HG03520 (cell line): ENCODE results near the gene CDC42SE2.
A peak's percentile ranks its signal among the peaks of the same experiment; 100 is the strongest.
"Not testable (repeated sequence)": the region's sequence is repeated elsewhere in the genome, so short reads cannot be mapped to it uniquely, and the experiment has no call there.

ENCODE experiments used
- ATAC-seq: cut with Tn5 transposase; IDR thresholded peaks from one replicate; pipeline ENCODE4 v1.9.1; 2021; ENCODE audit warnings: mild to moderate bottlenecking, moderate library complexity; ENCODE audit not compliant: unreplicated experiment

The CDC42SE2 gene

DNA sequence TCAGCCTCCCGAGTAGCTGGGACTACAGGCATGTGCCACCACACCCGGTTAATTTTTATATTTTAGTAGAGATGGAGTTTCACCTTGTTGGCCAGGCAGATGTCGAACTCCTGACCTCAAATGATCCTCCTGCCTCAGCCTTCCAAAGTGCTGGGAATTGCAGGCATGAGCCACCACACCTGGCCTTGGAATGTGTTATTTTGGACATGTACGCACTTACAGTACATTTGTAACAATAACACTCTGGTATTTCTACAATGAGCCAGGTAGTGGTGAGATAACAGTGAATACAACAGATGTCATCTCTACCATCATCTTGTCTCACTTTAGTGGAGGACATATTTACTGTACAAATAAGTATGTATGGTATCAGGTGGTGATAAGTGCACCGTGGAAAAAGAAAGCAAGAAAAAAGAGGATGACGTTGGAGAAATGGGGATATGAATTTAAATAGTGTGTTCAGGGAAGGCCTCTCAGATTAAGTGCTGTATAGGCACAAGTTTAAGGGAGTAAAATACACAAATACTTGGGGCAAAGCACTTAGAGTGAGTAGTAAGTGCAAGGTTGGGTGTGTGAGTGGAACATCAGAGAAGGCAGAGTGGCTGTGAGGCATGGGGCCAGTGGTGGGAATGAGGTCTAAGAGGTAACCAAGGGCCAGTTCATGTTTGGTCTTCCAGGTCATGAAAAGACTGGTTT, 100.1 kb downstream of the CDC42SE2 start:
- no peak for ATAC-seq

DNA sequence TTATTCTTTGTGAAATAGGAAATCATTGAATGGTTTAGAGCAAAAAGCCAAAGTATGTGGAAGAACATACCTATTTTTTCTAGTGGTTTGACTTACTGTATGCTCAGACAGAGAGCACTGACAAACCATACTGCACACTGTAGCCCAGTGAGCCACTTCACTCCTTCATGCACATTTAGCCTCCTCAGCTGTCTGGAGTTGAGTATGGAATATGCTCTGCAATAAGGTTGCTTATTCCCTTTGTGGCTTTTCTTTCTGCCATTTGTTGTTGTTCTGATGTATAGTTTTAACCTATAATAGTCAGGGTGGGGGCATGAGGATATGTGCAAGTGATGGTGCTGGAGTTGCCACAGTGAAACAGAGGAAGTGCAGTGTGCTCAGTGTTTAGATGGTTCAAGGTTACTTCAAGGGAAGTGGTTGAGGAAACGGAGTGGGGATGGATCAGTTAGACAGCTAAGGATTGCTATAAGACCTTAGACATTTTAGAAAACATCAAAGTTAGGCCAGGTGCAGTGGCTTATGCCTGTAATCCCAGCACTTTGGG, 100.7 kb downstream of the CDC42SE2 start:
- no peak for ATAC-seq

DNA sequence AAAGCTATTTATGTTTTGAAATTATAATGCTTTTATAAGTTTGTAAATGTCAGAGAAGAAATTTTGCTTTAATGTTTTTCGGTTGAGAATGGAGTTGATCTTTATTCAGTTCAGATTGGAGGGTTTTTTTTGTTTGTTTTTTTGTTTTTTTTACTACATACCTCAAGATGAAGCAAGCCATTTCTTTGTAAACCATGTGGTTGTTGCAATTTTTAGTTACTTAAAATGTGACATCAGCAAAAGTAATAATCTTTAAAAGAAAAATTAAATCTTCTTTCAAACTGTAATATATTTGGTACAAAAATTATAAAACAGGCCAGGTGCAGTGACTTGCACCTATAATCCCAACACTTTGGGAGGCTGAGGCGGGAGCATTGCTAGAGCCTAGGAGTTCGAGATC, 102.6 kb downstream of the CDC42SE2 start:
- no peak for ATAC-seq

DNA sequence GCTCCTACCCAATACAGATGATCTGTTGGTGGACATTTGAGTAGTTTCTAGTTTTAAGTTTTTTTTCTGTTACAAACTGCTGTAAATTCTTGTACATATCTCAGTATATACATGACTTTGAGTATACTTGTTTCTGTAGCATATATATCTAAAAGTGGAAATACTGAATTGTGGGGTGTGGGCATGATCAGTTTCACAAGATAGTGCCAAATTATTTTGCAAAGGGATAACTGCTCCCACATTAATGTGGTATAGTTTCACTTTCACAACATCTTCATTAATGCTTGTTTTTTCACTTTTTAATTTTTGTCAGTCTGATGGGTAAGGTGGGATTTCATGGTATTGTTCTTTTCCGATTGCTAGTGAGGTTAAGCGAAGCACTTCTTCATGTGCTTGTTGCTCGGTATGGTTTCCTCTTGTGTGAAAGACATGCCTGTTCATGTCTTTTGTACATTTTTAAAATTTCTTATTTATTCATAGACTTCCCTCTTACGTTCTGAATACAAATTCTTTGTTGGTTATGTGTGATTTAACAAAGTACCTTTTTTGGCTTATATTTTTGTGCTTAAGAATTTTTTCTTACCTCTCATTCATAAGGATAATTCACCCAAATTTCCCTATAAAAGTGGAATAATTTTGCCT, 103.5 kb downstream of the CDC42SE2 start:
- no peak for ATAC-seq

DNA sequence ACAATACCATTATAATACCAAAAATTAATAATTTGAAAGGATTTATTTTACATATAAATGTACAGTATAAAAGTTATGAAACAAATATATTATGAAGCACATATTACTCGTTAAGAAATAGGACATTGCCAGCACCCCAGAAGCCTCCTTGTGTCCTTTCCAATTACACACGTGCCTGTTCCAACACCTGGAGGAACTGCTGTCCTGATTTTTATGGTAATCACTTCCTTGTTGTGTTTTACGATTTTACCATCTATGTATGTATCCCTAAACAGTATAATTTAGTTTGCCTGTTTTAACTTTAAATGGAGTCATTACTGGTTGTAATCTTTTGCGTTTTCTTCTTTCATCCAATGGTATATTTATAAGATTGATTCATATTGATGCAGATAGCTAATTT, 105.0 kb downstream of the CDC42SE2 start:
- no peak for ATAC-seq

DNA sequence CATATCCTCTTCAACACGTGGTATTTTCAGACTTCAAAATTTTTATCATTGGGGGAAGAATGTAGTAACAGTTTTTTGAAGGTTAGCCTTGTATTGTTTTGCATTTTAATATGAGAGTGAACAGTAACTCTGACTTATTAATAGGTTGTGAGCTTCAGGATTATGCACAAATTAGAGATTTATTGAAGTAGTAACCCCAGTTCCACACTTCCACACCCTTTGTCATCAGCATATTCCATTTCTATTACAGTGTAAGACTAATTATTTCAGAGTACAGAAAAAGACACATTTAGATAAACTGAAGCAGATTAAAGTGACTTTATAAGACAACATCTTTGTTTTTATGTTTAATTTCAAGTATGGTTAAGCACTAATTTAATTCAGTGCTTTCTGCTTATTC, 105.7 kb downstream of the CDC42SE2 start:
- ATAC-seq, result no peak

DNA sequence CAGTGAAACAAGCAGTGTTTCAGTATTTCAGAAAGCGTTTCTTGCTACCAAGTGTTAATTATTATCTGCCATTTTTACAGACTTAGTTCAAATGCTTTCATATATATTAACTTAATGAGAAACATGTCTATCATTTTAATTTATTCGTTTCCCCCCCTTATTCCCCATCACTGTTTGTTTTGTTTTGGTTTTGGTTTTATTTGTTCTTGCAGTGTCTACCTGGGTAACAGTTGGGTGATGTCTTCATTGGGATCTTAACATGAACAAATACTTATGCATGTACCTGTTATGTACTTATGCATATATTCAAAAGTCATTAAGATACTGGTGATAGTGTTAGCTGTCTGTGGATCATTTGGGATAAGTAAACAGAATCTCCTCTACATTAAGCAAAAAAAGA, 108.0 kb downstream of the CDC42SE2 start:
- no peak for ATAC-seq

DNA sequence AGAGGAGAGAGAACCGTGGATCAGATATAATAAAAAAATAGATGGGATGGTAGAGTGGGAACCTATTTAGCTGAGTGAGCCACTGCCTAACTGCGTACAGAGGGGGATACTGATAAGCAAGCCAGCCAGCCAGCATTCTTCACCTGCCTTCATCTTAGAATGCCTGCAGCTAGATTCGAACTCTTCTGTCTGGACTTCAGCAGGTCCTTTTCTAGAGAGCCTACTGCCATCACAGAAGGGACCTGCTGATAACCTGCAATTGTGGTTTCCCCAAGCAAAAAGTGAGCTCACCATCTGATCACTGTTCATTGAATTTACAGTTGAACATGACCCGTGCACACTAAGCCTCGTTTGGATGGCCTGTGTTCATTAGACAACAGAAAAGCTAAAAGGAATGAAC, 109.4 kb downstream of the CDC42SE2 start:
- ATAC-seq, result no peak

DNA sequence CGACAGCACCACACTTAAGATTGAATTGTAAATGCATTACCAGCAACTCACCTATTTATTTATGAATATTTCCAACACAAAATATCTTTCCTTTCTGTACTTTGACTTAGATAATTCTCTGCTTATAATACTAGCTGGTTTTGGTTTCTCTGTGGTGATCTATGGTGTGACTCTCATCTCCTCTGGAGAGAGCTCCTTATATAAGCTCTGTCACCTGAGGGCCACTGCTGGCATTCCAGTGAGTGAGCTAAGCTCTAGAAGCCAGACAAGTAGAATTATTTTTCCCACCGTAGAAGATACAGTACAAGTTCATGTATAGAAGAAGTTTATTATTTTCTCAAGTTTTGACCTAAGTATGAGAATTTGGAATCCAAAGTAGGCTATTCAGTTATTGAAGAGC, 111.5 kb downstream of the CDC42SE2 start:
- ATAC-seq, result no peak

DNA sequence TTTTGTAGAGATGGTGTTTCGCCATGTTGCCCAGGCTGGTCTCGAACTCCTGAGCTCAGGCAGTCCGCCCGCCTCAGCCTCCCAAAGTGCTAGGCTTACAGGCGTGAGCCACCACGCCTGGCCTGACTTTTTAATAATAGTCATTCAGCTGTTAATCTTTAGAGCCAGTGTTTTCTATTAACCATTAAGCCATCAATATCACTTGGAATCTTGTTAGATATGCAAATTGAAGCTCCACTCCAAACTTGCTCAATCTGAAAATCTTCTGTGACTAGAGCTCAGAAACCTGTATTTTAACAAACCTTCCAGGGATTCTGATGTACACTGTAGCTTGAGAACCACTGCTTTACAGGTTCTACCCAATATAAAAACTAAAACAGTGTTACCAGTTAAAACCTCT, 113.5 kb downstream of the CDC42SE2 start:
- no peak for ATAC-seq

DNA sequence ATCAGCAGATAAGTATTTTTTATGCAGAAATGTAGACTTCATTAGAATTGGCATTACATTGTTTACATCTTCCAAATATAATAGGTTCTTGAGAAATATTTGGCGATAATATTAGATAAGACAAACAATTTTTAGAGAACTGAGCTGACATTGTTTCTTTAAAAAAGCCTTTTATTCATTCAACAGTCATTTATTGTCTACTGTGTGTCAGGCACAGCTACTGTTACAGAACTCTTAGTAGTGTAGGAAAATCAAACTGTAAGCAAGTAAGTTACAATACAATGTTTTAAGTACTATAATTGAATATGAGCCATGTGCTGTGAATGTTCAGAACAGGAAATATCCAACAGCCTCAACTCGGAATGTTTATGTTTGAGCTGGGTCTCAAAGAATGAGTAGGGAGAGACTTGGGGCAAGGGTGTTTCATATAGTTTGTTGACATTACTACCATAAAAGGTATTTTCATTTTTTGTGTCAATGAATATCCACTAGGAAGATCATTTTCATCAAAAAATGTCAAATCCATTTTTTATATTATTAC, 114.0 kb downstream of the CDC42SE2 start:
- no peak for ATAC-seq

DNA sequence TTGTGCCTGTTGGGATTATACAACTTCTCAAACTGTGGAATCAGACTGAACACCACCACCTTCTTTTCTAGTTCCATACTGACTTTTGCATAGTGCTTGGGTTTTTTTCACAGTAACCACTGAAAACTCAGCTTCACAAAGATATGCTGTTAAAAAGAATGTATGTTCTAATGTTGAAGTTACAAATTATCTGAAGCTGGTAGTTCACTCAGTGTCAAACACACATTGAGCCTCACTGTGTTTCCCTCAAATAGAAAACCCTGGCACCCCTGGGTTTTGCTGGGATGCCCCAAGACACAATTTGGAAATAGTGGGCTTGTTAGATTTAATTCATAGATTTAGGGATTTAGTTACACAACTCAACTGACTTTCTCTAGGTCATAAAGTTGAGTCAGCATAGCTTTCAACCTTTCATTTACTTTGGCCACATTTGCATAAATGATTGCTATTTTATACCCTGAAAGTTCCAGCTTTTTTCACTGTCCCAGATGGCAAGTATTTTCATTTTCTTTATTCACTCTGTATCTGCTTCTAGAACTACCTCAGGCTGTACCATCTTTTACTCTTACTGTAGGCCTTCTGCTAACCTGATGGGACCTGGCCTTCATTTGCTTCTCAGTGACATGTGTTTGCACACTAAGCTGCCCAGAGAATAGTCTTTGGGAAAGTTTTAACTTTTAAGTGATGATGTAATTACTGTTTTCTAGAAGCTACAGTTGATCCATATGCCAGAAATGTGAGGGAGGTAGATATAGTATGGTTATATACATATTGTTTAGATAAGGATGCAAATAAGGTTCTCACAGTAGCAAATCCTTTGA, 115.1 kb downstream of the CDC42SE2 start:
- peak; percentile 16 for ATAC-seq

DNA sequence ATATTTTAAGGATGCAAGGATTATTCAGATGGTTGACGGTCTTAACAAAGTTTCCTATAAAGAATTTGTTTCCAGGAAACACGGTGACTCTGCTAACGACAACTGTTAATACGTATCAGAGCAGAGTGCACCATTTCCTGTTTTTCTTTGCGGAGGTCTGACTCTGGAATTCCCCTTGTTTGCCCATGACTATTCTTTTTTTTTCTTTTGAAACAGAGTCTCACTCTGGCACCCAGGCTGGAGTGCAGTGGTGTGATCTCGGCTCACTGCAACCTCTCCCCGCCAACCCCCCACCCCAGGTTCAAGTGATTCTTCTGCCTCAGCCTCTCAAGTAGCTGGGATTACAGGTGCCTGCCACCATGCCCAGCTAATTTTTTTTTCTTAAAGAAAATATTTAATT, 115.9 kb downstream of the CDC42SE2 start:
- ATAC-seq, result peak; percentile 30

DNA sequence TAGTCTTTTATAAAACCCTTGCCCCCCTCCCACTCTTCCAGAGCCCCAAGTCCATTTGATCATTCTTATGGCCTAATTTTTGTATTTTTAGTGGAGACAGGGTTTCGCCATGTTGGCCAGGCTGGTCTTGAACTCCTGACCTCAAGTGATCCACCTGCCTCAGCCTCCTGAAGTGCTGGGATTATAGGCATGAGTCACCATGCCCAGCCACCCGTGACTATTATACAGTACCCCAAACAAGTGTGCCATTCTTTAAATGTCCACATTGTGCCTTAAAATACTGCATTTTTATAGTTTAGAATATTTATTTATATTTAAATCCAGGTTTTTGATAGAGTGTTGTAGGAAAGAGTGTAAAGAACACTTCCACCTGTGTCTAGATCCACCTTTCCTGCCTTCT, 116.4 kb downstream of the CDC42SE2 start:
- not testable (repeated sequence) for ATAC-seq

DNA sequence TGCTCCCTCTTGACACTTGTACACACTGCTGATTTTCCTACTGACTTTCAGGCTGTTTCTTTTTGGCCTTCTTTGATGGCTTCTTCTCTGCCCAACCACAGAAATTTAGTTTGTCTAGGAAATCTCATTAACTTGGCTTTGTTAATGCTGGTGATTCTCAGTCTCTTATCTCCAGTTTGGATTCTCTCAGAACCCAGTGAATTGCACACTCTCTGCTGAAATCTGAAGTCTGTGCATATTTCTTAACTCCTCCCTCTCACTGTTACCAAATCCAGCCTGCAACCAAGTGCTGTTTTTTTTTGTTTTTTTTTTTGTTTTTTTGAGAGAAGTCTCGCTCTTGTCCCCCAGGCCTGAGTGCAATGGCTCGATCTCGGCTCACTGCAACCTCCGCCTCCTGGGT, 117.2 kb downstream of the CDC42SE2 start:
- no peak for ATAC-seq

DNA sequence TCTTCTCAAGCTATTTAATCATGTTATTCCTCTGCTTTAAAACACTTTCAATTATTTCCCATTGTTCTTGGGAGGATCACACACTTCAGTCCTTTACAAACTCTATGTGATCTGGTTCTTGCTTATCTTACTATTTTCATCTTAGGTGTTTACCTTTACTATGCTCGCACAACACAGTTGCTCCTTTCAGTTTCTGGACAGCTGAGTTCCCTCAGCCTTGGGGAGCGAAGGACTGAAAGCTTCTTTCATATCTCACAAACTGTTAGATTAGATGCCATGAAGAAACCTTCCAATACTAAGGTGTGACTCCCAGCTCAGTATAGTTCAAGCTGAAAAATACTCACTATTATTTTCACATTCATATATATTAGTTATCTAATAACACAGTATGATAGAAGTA, 117.9 kb downstream of the CDC42SE2 start:
- ATAC-seq, result peak; percentile 45

DNA sequence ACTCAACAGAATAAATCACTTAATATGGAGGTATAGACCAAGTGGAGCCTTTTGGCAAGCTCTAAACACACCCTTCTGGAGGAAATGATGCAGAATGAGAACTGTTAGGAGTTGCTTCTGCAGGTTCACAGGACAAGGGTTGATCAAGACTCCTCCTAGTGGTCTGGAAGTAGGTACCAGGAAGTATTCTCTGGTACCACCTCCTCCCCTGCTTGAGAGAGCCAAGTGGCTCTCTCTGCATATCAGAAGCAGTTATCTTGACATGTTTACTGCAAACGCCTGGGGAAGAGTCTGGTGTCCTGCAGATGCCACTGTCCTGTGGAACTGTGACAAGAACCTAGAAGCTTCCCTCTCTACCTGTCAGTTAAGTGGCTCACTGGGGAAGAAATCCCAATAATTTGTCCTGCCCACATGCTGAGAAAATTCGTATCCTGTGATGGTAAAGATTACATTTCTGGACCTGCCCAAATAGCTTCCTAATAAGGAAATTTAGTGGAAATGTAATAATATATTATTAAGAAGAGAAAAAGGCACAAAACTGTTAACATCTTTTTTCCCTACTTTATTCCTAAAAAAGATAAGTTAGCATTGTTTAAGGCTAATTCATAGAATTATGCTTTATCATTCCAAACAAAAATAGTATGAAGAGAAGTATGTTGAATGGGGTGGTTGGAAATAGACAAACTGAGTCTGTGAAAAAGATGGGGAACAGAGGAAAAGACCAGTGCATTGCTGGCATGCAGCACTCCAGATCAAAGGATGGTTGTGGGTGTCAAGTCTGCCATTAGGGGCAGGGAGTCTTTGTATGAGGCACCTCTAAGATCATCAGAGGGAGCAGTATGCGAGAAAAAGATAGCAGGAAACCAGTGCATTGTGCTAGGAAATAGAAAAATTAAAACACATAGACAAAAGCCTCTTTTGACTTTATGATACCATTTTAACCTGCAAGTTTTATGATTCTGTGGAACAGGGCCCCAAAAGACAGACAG, 118.8 kb downstream of the CDC42SE2 start:
- ATAC-seq, result peak; percentile 64

DNA sequence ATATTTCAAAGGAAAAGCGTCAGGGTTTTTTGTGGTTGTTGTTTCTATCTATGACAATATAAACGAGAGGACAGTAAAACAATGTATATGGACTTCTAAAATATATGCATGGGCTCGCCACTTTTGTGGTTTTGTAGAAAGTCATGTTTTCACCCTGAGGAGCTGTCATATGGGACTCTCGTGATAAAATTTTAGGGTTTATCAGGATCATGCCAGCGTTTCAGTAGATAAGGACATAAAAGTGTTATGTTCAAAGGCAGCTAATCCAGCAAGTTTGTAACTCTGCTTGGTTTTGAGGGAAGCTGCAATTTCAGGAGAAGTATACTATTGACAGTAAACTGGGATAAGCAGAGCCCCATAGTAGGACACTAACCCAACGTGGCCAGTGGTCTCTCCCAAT, 120.3 kb downstream of the CDC42SE2 start:
- no peak for ATAC-seq

DNA sequence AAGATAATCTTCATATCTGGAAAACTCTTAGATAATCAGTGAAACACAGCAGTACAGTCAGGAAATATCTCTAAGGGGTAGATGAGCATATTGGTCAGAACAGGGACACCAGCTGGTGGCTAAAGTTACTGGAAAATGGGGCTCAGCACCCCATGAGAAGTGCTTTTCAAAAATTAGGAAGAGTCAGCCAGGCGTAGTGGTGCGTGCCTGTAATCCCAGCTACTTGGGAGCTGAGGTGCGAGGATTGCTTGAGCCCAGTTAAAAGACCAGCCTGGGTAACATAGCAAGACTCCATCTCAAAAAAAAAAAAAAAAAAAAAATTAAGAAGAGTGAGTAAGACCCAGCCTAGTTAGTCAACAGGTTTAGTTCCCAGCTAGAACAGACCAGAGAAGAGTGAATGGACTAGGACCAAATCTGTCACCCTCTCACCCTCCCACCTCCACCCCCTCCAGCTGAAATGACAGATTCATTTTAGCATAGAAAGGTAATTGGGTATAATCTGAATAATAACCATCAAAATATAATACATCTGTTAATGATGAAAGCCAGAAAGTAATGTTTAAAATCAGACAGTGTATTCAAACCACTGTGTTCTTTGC, 120.9 kb downstream of the CDC42SE2 start:
- no peak for ATAC-seq

DNA sequence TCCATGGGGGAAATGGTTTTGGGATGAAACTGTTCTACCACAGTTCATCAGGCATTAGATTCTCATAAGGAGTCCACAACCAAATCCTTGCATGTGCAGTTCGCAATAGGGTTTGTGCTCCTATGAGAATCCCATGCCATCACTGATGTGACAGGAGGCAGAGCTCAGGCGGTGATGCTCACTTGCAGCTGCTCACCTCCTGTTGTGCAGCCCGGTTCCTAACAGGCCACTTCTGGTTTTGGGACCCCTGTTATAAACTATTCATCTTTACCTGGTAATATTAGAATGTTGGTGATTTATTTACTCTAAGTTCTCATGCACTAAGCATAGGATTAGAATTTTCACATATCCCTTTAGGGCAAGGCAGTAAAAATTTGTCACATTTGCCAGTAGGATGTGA, 122.3 kb downstream of the CDC42SE2 start:
- no peak for ATAC-seq
